WERI-Rb-1 (cell line): ENCODE data around the gene RFWD3.

Experiments
- DNase-seq: peaks from one replicate; pipeline ENCODE4 v3.0.0-alpha.2; 2020
- H3K27ac ChIP-seq: fragments of 250-450 bp; sonication (Bioruptor Pico); 2 replicates; pipeline ENCODE4 v1.5.1; 2020; ENCODE audit warnings: mild to moderate bottlenecking, moderate library complexity
- H3K27me3 ChIP-seq: fragments of 250-450 bp; sonication (Bioruptor Pico); 2 replicates; pipeline ENCODE4 v1.5.1; 2021; ENCODE audit warnings: mild to moderate bottlenecking, low read depth, moderate library complexity; ENCODE audit not compliant: insufficient read depth, severe bottlenecking
- H3K36me3 ChIP-seq: fragments of 250-450 bp; sonication (Bioruptor Pico); 2 replicates; pipeline ENCODE4 v1.5.1; 2020; ENCODE audit warnings: mild to moderate bottlenecking, moderate library complexity
- H3K4me3 ChIP-seq: 2 replicates; pipeline ENCODE4 v1.5.1; 2011; ENCODE audit warnings: low read depth, mild to moderate bottlenecking, control low read depth, low read length
- H3K9me3 ChIP-seq: fragments of 250-450 bp; sonication (Bioruptor Pico); 2 replicates; pipeline ENCODE4 v1.5.1; 2021; ENCODE audit warnings: mild to moderate bottlenecking, moderate library complexity; ENCODE audit not compliant: severe bottlenecking
- CTCF ChIP-seq: IDR thresholded peaks from 2 replicates; pipeline ENCODE4 v1.5.1; 2011; ENCODE audit warnings: low read depth, mild to moderate bottlenecking, control low read depth, inconsistent platforms, low read length

Gene RFWD3

GRCh38 chr16:74651841-74652240 lies 14.8 kb downstream of the RFWD3 start:
- Histone ChIP-seq H3K4me3 (no peak overlapping the region), H3K9me3 (no peaks in the 10 kb centered on the region), H3K27ac (no peak overlapping the region), H3K36me3 (peaks cover 79% of the 10 kb centered on the region), H3K27me3 (no peaks in the 10 kb centered on the region)
- DNase-seq: no peak
- TF ChIP-seq CTCF: no peak

DNA sequence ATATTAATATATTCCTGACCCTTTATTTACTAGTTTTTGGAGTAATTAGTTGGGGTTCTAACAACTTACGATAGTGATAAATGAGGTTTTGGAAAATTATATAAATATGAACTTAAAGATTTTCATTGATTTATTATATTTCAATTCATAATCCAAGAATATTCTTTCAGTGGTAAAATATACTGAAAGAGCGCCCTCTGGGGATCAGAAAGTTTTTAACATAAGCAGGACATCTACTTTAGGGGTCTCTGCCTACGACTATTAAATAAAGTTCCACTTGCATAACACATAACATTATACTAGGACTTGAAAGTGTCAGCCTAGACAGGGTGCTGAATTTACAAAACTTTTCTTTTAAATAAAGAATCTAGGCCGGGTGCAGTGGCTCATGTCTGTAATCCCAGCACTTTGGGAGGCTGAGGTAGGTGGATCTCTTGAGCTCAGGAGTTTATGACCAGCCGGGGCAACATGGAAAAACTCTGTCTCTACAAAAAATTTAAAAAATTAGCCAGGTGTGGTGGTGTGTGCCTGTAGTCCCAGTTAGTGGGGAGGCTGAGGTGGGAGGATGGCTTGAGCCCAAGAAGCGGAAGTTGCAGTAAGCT lies 15.6 kb downstream of the RFWD3 start:
- Histone ChIP-seq H3K4me3 (no peak overlapping the region), H3K36me3 (peaks cover 81% of the 10 kb centered on the region), H3K9me3 (no peaks in the 10 kb centered on the region), H3K27me3 (no peaks in the 10 kb centered on the region), H3K27ac (no peak overlapping the region)
- DNase-seq: no peak
- no peak for TF ChIP-seq CTCF

DNA sequence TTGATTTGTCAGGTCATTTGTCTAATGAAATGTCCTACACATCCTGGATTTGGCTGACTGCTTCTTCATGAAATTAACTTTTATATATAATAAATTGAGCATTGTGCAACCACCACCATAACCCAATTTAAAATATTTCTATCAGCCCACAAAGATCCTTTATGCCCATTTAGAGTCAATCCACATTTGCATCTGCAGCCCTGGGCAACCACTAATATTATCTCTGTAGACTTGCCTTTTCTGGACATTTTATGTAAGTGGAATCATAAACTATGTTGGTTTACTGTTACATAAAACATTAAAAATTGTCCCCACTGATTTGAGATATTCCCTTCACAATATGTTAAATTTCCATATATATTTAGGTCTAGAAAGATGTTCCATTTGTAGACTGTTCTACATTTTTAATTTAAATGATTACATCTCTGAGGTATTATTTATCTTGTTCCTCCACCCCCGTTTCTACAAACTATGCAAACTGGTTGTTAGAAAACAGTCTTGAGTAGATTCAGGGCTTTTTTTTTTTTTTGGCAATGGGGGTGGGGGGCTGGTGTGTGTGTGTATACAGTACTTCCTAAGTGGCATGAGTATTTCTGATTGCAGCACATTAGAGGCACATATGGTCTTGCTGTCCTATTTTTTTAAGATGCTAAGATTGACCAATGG lies 16.7 kb downstream of the RFWD3 start:
- no peaks in the 10 kb centered on the region for H3K9me3 ChIP-seq
- TF ChIP-seq CTCF: no peak
- H3K27me3 ChIP-seq: no peaks in the 10 kb centered on the region
- no peak overlapping the region for H3K4me3 ChIP-seq
- DNase-seq: no peak
- H3K36me3 ChIP-seq: peaks cover 83% of the 10 kb centered on the region
- no peak overlapping the region for H3K27ac ChIP-seq

- no peak for TF ChIP-seq CTCF
- Histone ChIP-seq H3K4me3 (no peak overlapping the region), H3K27ac (no peak overlapping the region), H3K27me3 (no peaks in the 10 kb centered on the region), H3K9me3 (no peaks in the 10 kb centered on the region), H3K36me3 (peaks cover 84% of the 10 kb centered on the region)
- no peak for DNase-seq
Observed at GRCh38 chr16:74641969-74642368, 24.7 kb downstream of the RFWD3 start.

DNA sequence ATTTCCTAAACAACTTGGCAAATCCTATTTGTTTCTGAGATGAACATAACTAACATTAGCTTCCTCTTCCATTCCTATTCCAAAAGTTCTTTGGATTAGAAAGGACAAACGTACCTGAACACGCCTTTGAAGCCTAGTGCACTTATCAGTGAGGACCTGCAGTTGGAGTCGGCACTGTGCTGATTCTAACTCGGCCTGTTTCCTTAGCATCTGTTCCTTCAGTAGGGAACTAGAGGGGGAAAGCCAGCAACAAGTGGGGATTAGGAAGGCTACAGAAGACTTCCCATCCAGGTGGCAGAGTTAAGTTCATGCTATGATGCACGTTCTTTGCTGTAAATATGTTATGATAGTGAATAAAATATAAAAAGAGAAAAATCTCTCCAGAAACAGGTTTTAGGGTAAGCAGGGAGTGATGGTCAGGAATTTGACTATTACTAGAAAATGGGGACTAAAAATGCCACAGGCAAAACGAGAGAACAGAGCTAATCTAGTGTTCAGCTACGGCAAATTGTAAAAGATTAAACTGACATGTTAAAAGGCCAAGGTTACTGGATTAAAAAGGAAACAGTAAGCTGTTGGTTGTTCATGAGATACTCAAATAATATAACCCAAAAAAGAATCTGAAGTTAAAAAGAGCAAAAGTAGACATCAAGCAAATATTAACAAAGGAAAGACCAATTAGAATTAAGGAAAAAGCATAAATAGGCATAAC lies 28.8 kb downstream of the RFWD3 start:
- Histone ChIP-seq H3K27ac (no peak overlapping the region), H3K27me3 (no peaks in the 10 kb centered on the region), H3K9me3 (no peaks in the 10 kb centered on the region), H3K4me3 (no peak overlapping the region), H3K36me3 (peaks cover 80% of the 10 kb centered on the region)
- DNase-seq: no peak
- TF ChIP-seq CTCF: no peak
